Measurements from ENCODE around the gene PDGFD.

GRCh38 chr11:103878646-103879045 lies 285.3 kb downstream of the PDGFD start:
- TF ChIP-seq CTCF (IDR thresholded peaks at IDR 0.05) (no peak), POLR2A (IDR thresholded peaks at IDR 0.05) (no peak)

Data from tibial nerve (tissue), 3 donors.